IPS-NIHi7 (cell line): Measurements from ENCODE around the gene DHRS4L2.
"Not testable (repeated sequence)": the region's sequence is repeated elsewhere in the genome, so short reads cannot be mapped to it uniquely, and the experiment has no call there.

Source experiments
- DNase-seq: peaks from one replicate; pipeline ENCODE4 v3.0.0; 2012; ENCODE audit warnings: mixed read lengths; ENCODE audit errors: extremely low spot score

The DHRS4L2 gene

GRCh38 chr14:23973178-23973577, 15.6 kb upstream of the DHRS4L2 start:
- DNase-seq: not testable (repeated sequence)

- DNase-seq: not testable (repeated sequence)
Observed at GRCh38 chr14:23974041-23974440, 14.7 kb upstream of the DHRS4L2 start.

GRCh38 chr14:23977208-23977607, 11.5 kb upstream of the DHRS4L2 start:
- DNase-seq: not testable (repeated sequence)

GRCh38 chr14:23981951-23982813, 6.5 kb upstream of the DHRS4L2 start:
- DNase-seq: not testable (repeated sequence)

GRCh38 chr14:23984891-23985602, 3.7 kb upstream of the DHRS4L2 start:
- DNase-seq: no peak

- DNase-seq: not testable (repeated sequence)
Observed at GRCh38 chr14:23988223-23988606, 514 bp upstream of the DHRS4L2 start.

DNA sequence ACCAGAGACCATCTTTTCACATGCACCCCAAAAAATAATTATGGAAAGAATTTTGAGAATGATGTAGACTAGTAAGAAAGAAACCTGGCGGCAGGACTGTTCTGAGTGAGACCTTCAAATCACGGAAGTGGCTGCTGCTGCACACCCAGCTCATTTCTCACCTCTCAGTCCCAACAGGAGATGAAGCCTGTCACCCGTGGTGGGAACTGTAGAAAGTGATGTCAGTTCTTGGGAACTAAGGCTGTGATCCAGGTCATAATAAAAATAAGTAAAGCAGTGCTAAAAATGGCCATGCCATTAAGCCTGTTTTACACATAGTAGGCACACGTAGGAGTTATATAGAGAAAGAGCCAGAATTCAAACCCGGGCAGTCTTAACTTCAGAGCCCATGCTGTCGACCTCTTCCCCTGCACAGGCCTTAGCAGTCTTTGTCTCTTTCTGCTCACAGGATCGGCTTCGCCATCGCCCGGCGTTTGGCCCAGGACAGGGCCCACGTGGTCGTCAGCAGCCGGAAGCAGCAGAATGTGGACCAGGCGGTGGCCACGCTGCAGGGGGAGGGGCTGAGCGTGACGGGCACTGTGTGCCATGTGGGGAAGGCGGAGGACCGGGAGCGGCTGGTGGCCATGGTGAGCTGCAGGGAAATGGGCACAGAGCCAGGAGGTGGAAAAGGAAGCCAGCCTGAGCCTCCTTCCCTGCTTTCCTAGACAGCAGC, 1.2 kb downstream of the DHRS4L2 start:
- not testable (repeated sequence) for DNase-seq

DNA sequence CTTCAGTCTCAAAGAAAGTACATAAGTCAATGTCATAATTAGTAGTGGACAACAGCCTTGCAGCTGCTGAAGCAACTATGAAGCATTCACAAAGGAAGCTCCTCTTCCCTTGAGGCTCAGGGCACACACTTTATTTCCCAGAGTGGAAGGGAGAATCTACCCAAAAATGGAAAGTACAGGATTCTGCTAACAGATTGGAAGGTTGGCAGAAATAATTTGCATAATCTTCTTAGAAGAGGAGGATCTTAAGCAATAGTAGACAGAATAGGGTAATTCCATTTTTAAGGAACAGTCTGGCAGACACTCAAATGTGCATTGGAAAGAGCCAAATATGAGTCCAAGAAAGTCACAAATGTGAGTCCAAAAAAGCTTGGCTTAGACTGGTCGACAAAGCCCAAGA, 2.2 kb downstream of the DHRS4L2 start:
- DNase-seq: not testable (repeated sequence)

DNA sequence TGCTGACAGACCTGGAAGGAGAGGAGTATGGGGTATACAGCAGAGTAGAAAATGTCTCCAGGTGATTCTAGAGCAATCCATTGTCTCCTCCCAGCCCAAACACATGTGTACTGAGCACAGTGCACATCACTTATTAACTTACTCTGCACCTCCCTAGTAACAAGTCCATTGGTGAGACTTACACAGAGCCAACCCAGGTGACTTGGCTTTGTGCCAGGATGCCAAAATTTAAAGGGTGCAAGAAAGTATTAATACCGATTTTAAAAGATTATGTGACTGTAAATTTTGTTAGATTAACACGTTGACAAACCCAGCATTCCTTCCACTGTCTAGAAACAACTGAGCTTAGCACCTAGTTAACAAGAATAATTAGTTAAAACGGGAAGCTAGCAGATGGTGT, 4.3 kb downstream of the DHRS4L2 start:
- DNase-seq: not testable (repeated sequence)

GRCh38 chr14:23996009-23996408, 7.3 kb downstream of the DHRS4L2 start:
- not testable (repeated sequence) for DNase-seq

GRCh38 chr14:23996825-23997224, 8.1 kb downstream of the DHRS4L2 start:
- DNase-seq: not testable (repeated sequence)

- DNase-seq: not testable (repeated sequence)
Observed at GRCh38 chr14:23999640-24000039, 10.9 kb downstream of the DHRS4L2 start.

- DNase-seq: not testable (repeated sequence)
Observed at GRCh38 chr14:24001078-24001477, 12.3 kb downstream of the DHRS4L2 start.

DNA sequence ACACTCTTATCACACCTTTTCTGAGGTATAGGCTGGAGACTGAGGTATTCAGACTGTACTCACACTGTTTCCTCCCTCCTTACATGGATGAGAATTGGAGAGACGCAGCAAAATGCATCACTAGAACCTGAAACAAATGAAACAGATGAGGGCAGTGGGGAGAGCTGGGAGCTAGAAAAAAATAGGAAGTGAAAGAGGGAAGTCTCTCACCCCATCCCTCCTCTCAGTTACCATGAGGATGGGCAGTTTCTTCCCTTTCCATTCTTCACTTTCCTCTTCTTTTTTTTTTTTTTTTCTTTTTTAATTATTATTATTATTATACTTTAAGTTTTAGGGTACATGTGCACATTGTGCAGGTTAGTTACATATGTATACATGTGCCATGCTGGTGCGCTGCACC, 12.9 kb downstream of the DHRS4L2 start:
- not testable (repeated sequence) for DNase-seq

DNA sequence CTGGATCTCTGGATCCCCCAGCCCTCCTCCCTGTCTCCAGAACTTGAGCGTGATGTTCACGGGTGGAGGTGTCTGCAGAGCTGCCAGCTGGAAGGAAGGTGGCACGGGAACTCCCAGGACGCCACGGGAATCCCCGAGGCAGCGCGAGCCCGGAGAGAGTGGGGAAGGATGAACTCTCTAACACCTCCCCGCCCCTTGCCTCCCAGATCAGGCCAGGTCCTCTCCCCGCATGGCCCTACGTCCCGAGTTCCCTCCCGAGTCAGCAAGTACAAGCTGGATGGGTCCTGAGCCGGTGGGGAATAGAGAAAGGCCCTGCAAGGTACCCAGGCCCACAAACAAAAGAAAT, 17.7 kb downstream of the DHRS4L2 start:
- DNase-seq: not testable (repeated sequence)

GRCh38 chr14:24006817-24007652, 18.3 kb downstream of the DHRS4L2 start:
- not testable (repeated sequence) for DNase-seq

DNA sequence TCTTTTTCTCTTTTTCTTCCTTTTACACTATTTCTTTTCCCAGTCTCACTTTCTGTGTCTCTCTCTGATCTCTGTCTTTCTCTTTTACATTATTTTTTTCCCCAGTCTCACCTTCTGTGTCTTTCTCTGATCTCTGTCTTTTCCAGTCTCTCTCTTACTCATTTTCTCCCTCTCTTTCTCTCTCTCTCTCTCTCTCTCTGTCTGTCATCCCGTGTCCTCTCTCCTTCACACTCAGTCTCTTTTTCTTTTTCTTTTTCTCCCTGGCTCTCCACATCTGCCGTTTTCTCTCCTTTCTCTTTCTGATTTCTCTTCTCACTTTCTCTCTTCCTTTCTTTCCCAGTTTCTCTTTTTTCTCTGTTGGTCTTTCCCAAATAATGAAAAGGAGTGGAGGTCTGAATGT, 22.3 kb downstream of the DHRS4L2 start:
- no peak for DNase-seq

DNA sequence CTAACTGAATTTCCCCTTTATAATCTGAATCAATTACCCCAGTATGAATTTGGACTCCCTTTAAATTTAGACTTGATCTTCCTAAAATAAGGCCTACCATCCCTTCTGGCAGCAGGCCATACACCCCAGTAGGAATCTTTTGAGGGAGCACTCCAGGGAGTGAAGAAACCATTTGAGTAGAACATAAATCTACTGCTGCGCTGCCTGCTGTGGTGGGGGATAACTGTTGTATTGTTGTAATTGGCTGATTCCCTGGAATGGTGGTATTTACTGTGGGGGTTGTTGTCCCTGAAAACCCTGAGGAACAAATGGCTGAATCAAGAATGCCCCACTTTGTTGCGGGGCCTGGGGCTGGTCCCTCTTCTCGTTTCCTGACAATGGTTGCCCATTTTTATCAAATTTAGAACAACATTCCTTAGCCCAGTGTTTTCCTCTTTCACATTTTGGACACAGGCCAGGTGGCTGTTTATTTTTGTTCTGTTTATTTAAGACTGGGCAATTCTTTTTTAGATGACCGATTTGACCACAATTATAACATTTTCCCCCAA, 24.1 kb downstream of the DHRS4L2 start:
- DNase-seq: not testable (repeated sequence)

DNA sequence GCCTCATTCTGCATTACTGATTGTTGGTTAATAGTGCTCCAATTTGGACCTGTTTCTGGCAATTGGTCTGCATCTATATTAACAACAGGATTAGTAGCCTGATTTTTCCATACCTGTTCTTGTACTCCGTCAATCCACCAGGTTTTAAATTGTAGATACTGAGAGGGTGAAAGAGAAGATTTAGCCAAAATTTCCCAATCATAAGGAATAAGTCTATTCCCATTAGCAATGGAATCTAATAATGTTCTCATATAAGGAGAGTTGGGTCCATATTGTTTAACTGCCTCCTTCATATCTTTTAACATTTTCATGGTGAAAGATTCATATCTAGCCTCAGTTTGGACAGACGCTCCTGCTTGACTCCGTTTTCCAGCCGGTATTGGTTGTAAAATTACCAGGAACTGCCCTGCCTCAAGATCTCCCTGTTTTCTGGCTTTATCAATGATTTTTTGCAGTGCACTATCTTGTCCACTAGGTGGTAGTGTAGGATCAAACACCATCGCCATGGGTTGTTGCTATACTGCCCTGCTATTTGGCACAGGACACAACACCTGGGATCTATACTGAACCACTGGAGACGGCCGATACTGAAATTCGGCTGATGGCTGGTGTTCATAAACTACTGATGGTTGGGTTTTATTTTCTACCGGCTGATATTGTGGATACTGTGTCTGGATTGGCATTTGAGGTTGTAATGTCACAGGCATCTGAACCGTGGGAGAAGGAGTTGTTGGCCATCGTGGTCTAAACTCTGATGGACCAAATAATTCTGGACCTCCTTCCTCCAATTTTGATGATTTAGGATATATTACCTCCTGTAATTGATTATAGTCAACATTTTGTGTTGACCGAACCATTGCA, 25.2 kb downstream of the DHRS4L2 start:
- DNase-seq: peak; percentile 83

DNA sequence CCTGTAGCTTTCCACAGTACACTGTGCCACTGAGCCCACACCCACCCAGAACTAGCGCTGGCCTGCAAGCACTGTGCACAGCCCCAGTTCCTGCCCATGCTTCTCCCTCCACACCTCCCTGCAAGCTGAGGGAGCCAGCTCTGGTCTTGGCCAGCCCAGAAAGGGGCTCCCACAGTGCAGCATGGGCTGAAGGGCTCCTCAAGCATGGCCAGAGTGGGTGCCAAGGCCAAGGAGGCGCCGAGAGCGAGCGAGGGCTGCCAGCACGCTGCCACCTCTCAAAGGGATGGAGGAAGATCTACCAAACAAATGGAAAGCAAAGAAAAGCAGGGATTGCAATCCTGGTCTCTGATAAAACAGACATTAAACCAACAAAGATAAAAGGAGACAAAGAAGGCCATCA, 27.0 kb downstream of the DHRS4L2 start:
- not testable (repeated sequence) for DNase-seq
